DND-41 (cell line): Measurements from ENCODE around the gene CTNNBL1.
A peak's percentile ranks its signal among the peaks of the same experiment; 100 is the strongest.

Experiments used
- ATAC-seq: fragments of 200-7000 bp; cut with Tn5 transposase; 3 replicates; pipeline ENCODE4 v1.9.1; 2021; ENCODE audit warnings: low read depth; ENCODE audit not compliant: insufficient read depth
- DNase-seq: peaks from one replicate; pipeline ENCODE4 v3.0.0-alpha.2; 2020
- H2AFZ ChIP-seq: 2 replicates; pipeline ENCODE4 v1.6.0; 2012; ENCODE audit warnings: low read depth, low read length
- H3K27ac ChIP-seq: 2 replicates; pipeline ENCODE4 v1.5.1; 2012; ENCODE audit warnings: low read length, inconsistent platforms
- H3K27me3 ChIP-seq: fragments of 200-600 bp; sonication (generic); 2 replicates; pipeline ENCODE4 v1.6.0; 2012; ENCODE audit warnings: low read length, mild to moderate bottlenecking, inconsistent platforms; ENCODE audit not compliant: insufficient read depth, poor library complexity
- H3K36me3 ChIP-seq: 2 replicates; pipeline ENCODE4 v1.5.1; 2012; ENCODE audit warnings: low read length, inconsistent platforms; ENCODE audit not compliant: insufficient read depth
- H3K4me1 ChIP-seq: 2 replicates; pipeline ENCODE4 v1.5.1; 2012; ENCODE audit warnings: mild to moderate bottlenecking, low read length; ENCODE audit not compliant: insufficient read depth
- H3K4me2 ChIP-seq: 2 replicates; pipeline ENCODE4 v1.6.0; 2012; ENCODE audit warnings: mild to moderate bottlenecking, moderate library complexity, low read length, inconsistent platforms; ENCODE audit not compliant: insufficient read depth
- H3K4me3 ChIP-seq, 2 experiments: fragments of 200-600 bp in 1 of 2; shearing (Covaris generic) in 1 of 2; 2 replicates each; pipeline ENCODE4 v1.5.1; 2012 to 2016; ENCODE audit warnings: inconsistent platforms in 2 of 2, low read length in 2 of 2, mild to moderate bottlenecking in 2 of 2, low read depth in 1 of 2, moderate library complexity in 1 of 2
- H3K79me2 ChIP-seq: 2 replicates; pipeline ENCODE4 v1.6.0; 2012; ENCODE audit warnings: low read length, inconsistent platforms; ENCODE audit not compliant: insufficient read depth
- H3K9ac ChIP-seq: 2 replicates; pipeline ENCODE4 v1.6.0; 2012; ENCODE audit warnings: low read depth, mild to moderate bottlenecking, inconsistent platforms, low read length, moderate library complexity
- H3K9me3 ChIP-seq: 2 replicates; pipeline ENCODE4 v1.5.1; 2012; ENCODE audit warnings: low read length, moderate library complexity, mild to moderate bottlenecking, inconsistent platforms; ENCODE audit not compliant: insufficient read depth, severe bottlenecking
- H4K20me1 ChIP-seq: 2 replicates; pipeline ENCODE4 v1.6.0; 2012; ENCODE audit warnings: low read length; ENCODE audit not compliant: insufficient read depth
- EZH2 ChIP-seq: IDR thresholded peaks from 3 replicates; pipeline ENCODE4 v1.6.1; 2012; ENCODE audit warnings: borderline replicate concordance, low read depth, mild to moderate bottlenecking, moderate library complexity, low read length, inconsistent platforms; ENCODE audit not compliant: severe bottlenecking
- TF ChIP-seq, protein P1 (sequence below): IDR thresholded peaks from 2 replicates; pipeline ENCODE4 v1.5.1; 2012; ENCODE audit warnings: borderline replicate concordance, low read length, moderate library complexity, mild to moderate bottlenecking; ENCODE audit not compliant: poor library complexity, severe bottlenecking; ENCODE audit errors: extremely low read depth

Gene CTNNBL1

DNA sequence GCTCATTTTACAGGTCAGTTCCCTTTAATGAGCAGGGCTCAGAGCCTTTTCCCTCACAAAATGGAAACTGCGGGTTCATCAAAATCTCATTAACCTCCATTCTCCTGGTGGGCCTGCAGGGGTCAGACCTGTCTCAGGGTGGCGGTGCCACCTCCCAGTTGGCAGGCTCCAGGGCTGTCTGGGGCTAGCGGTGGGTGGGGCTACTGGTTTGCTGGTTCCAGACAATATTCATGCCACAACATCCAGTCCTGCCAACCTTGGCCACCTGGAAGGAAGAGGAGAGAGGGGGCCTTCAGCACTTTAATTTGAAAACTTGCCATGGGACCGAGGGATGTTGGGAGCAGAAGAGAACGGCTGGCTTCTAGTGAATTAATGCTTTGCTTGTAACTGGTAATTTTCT lies 41.9 kb upstream of the CTNNBL1 start:
- H4K20me1 ChIP-seq: no peaks in the 10 kb centered on the region
- H3K9me3 ChIP-seq: no peaks in the 10 kb centered on the region
- TF ChIP-seq, protein P1, sequence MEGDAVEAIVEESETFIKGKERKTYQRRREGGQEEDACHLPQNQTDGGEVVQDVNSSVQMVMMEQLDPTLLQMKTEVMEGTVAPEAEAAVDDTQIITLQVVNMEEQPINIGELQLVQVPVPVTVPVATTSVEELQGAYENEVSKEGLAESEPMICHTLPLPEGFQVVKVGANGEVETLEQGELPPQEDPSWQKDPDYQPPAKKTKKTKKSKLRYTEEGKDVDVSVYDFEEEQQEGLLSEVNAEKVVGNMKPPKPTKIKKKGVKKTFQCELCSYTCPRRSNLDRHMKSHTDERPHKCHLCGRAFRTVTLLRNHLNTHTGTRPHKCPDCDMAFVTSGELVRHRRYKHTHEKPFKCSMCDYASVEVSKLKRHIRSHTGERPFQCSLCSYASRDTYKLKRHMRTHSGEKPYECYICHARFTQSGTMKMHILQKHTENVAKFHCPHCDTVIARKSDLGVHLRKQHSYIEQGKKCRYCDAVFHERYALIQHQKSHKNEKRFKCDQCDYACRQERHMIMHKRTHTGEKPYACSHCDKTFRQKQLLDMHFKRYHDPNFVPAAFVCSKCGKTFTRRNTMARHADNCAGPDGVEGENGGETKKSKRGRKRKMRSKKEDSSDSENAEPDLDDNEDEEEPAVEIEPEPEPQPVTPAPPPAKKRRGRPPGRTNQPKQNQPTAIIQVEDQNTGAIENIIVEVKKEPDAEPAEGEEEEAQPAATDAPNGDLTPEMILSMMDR: peak; percentile 60
- TF ChIP-seq EZH2: no peak
- H3K9ac ChIP-seq: no peak overlapping the region
- H3K4me3 ChIP-seq: no peak overlapping the region
- no peaks in the 10 kb centered on the region for H3K4me1 ChIP-seq
- ATAC-seq (peak; percentile 72), DNase-seq (peak; percentile 24)
- H3K27me3 ChIP-seq: peaks cover 9% of the 10 kb centered on the region
- H2AFZ ChIP-seq: no peak overlapping the region
- H3K36me3 ChIP-seq: no peaks in the 10 kb centered on the region
- H3K4me2 ChIP-seq: no peak overlapping the region
- no peaks in the 10 kb centered on the region for H3K79me2 ChIP-seq
- no peak overlapping the region for H3K27ac ChIP-seq

- H3K9ac ChIP-seq: no peak overlapping the region
- H4K20me1 ChIP-seq: no peaks in the 10 kb centered on the region
- no peaks in the 10 kb centered on the region for H3K4me1 ChIP-seq
- no peak for DNase-seq
- no peaks in the 10 kb centered on the region for H3K36me3 ChIP-seq
- H3K4me3 ChIP-seq: no peak overlapping the region
- no peaks in the 10 kb centered on the region for H3K9me3 ChIP-seq
- no peak for ATAC-seq
- H2AFZ ChIP-seq: no peak overlapping the region
- H3K79me2 ChIP-seq: no peaks in the 10 kb centered on the region
- no peaks in the 10 kb centered on the region for H3K27me3 ChIP-seq
- H3K4me2 ChIP-seq: no peak overlapping the region
- TF ChIP-seq, protein P1: no peak
- TF ChIP-seq EZH2: no peak
- no peak overlapping the region for H3K27ac ChIP-seq
Measured at GRCh38 chr20:37656945-37657344, 36.9 kb upstream of the CTNNBL1 start.

GRCh38 chr20:37657924-37658804 lies 35.7 kb upstream of the CTNNBL1 start:
- TF ChIP-seq, protein P1: no peak
- no peak for TF ChIP-seq EZH2
- H3K79me2 ChIP-seq: no peaks in the 10 kb centered on the region
- no peak overlapping the region for H2AFZ ChIP-seq
- no peaks in the 10 kb centered on the region for H3K9me3 ChIP-seq
- DNase-seq (no peak), ATAC-seq (no peak)
- H3K36me3 ChIP-seq: no peaks in the 10 kb centered on the region
- no peaks in the 10 kb centered on the region for H4K20me1 ChIP-seq
- no peak overlapping the region for H3K4me3 ChIP-seq
- H3K27me3 ChIP-seq: no peaks in the 10 kb centered on the region
- no peak overlapping the region for H3K27ac ChIP-seq
- no peak overlapping the region for H3K4me2 ChIP-seq
- no peak overlapping the region for H3K9ac ChIP-seq
- no peaks in the 10 kb centered on the region for H3K4me1 ChIP-seq
